GM19240 (cell line): ENCODE measurements around the gene CMTM7.

Experiments used
- DNase-seq: peaks from one replicate; pipeline ENCODE4 v3.0.0; 2011; ENCODE audit warnings: low spot score; ENCODE audit not compliant: insufficient read length

The CMTM7 gene, protein sequence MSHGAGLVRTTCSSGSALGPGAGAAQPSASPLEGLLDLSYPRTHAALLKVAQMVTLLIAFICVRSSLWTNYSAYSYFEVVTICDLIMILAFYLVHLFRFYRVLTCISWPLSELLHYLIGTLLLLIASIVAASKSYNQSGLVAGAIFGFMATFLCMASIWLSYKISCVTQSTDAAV

GRCh38 chr3:32391643-32392535 lies at the start of gene CMTM7:
Gene CMTM7, plus strand, starts transcription at chr3:32391853. Its CDS starts 54 bp downstream, at chr3:32391907.
- no peak for DNase-seq

GRCh38 chr3:32347343-32348125 lies 44.1 kb upstream of the CMTM7 start:
- DNase-seq = no peak

- no peak for DNase-seq
Measured at GRCh38 chr3:32349184-32349583, 42.5 kb upstream of the CMTM7 start.

DNA sequence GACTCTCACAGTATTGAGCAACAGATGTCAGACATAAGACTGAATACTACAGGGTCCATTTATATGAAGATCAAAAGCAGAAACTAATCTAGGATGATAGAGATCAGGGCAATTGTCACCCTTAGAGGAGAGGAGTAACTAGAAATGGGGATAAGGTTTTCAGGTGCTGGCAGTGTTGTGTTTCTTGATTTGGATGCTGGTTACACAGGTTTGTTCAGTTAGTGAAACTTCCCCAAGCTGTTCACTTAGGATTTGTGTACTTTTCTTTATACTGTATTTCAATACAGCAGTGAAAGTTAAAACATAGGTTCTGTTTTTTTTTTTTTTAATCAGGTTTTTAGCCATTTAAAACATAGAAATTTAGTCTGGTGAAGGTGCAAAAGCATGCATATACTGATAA lies 39.1 kb upstream of the CMTM7 start:
- DNase-seq = no peak

- no peak for DNase-seq
Measured at GRCh38 chr3:32353351-32353750, 38.3 kb upstream of the CMTM7 start.

GRCh38 chr3:32354362-32354778 lies 37.3 kb upstream of the CMTM7 start:
- DNase-seq = no peak

DNA sequence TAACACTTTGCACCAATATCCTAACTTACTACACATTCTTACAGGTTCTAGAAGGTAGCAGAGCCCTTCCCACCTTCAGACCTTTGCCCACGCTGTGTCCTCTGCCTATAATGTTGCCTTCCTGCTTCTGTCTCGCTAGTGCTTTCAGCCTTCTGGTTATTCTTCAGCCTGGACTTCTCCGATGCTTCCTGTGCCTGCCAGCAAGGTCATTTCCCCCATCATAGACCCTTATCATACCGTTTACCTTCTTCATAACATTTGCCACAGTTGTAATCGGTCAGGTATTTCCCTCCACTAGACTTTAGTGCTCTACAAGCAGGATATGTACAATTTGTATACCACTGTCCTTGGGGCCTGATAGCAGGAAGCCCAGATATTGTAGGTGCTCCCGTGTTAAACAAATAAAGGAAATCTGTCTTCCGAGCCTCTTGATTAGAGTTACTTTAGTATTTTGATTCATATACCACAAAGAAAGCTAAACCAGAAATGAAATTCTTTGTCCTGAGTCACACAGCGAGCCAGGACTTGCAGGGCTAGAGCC lies 35.8 kb upstream of the CMTM7 start:
- no peak for DNase-seq

DNA sequence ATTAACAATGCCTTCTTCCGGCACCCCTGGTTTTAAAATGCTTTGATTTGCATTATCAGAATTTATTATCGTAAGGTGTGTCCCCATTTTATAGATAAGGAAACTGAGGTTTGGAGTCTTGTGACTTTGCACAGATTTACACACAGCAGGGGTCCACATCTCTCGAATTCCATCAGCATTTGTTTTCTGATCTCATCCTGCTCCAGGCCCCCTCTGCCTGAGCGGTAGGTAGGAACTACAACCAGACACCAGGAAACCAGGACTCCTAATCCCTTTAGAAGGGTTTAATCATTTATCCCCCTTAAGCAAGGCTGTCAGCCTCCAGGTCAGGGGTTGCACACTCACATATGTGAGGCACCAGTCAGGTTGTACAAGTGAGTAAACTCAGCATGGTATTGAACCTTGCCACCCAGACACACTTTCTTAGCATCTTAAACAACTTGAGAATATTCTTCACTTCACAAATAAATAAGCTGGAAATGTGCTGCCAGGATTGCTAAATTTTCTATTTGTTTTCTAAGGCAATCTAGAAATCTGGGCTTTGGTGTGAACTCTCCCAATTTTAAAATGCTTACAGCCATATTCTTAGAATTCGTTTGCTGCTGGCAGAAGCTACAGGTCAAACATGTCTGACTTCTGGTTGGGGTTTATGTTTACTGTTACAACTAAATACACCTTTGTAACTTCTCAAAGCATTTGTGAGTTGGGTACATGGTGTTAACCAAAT lies 31.7 kb upstream of the CMTM7 start:
- no peak for DNase-seq

- DNase-seq = no peak
Measured at GRCh38 chr3:32360493-32360827, 31.2 kb upstream of the CMTM7 start.

GRCh38 chr3:32366638-32367397 lies 24.8 kb upstream of the CMTM7 start:
- no peak for DNase-seq

DNA sequence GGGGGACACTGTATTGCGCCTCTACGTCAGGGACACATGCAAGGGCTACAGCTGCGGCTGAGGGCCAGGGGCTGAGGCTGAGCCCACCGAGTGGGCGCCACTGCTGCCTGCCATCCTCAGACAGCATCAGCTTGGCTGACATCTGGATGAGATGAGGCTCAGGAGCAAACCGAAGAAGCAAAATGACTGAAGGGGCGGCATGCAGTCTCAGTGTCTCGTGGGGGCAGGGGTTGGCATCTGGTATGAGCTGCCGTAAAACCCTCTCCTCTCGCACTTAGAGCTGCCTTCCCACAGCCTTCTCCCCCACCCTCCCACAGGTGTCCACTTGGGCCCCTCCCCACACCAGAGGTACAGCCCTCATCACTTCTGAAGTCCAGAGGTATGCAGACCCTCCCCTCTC lies 24.2 kb upstream of the CMTM7 start:
- no peak for DNase-seq

- no peak for DNase-seq
Measured at GRCh38 chr3:32371461-32372212, 20.0 kb upstream of the CMTM7 start.

DNA sequence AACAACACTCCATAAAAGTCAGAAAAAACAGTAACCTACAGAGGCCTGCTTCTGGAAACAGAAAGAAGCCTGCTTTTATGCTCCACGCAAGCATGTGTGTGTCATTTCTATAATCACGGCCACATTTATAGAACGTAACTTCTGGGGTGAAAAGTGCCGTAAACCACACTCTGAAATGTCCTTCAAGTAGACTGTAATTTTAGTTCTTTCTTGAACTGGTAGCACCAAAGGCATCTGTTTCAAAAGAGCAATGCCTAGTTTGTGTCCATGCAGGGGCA lies 19.5 kb upstream of the CMTM7 start:
- no peak for DNase-seq

DNA sequence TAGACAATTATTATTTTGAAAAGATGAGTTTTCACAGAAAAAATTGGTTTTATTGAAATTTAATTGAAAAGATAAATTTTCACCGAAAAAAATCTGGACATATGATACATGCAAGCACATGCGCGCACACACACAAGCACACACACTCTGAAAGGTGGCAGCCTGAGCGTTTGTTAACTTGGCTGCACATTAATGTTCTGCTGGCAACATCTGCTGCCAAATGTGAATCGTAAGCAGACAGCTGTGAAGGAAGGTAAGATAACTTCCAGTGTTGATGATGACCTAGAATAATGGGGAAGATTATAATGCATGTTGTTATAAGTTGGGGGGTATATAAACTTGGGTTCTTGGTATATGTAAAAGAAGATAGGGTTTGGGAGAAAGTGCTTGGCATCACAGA lies 18.4 kb upstream of the CMTM7 start:
- no peak for DNase-seq

GRCh38 chr3:32373844-32374243 lies 17.8 kb upstream of the CMTM7 start:
- DNase-seq = no peak

DNA sequence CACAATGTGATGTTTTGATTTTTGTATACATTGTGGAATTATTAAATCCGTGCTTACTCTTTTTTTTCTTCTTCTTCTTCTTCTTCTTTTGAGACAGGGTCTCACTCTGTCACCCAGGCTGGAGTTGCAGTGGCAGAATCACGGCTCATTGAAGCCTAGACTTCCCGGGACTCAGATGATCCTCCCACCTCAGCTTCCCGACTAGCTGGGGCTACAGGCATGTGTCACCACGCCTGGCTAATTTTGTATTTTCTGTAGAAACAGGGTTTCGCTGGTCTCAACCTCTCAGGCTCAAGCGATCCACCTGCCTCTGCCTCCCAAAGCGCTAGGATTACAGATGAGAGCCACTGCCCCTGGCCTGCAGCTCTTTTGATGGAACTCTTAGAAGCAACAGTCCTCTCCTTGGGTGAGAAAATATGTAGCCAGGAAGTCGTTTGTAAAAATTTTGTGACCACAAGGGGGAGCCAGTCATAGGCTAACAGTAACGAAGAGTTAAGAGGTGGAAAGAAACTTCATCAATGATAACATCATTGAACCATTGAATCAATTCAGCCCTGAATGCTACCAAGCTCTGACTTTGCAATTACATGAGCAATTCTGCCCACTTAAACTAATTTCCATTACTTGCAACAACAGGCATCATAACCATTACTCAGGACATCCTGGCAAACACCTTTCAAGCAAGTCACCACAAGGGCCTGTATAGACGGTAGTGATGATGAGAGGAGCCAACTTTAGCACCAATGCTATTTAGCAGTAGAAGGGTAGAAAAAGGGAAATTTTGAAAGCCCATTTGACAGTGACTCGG lies 16.7 kb upstream of the CMTM7 start:
- DNase-seq = no peak

GRCh38 chr3:32375596-32375930 lies 16.1 kb upstream of the CMTM7 start:
- no peak for DNase-seq

DNA sequence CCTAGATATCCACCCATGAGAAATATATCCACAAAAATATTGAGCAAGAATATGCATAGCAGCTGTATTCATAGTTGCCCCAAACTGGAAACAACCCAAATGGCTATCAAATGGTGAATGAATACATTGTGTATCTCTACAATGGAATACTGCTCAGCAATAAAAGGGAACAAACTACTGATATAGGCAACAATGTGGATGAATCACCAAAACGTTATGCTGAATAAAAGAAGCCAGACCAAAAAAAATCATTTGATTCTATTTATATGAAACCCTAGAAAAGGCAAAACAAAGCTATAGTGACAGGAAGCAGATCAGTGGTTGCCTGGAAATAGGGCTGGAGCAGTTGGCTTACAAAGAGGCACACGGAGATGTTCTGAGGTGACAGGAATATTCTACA lies 15.5 kb upstream of the CMTM7 start:
- DNase-seq = no peak

DNA sequence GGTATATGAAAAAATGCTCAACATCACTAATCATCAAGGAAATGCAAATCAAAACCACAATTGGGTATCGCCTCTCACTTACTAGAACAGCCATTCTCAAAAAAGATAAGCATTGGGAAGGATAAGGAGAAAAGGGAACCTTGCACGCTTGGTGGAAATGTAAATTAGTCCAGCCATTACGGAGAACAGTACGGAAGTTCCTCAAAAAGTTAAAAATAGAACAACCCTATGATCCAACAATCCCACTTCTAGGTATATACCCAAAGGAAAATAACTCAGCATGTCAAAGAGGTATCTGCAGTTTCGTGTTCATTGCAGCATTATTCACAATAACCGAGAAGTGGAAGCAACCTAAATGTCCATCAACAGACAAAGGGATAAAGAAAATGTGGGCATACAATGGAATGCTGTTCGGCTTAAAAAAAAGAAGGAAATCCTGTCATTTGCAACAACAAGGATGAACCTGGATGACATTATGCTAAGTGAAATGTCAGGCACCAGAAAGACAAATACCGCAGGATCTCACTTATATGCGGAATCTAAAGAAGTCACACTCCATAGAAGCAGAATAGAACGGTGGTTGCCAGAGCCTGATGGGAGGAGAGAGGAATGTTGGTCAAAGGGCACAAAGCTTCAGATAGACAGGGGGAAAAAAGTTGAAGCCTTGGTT lies 11.7 kb upstream of the CMTM7 start:
- no peak for DNase-seq
